GM20000 (cell line): ENCODE results near the gene CLTCL1.

Experiments used
- DNase-seq: peaks from one replicate; pipeline ENCODE4 v3.0.0; 2012; ENCODE audit warnings: low spot score
- CTCF ChIP-seq: IDR thresholded peaks from 2 replicates; pipeline ENCODE4 v1.5.1; 2012; ENCODE audit warnings: mild to moderate bottlenecking, control low read depth; ENCODE audit errors: extremely low read depth, missing control alignments

The CLTCL1 gene

GRCh38 chr22:19184276-19184997 lies 107.1 kb downstream of the CLTCL1 start:
- DNase-seq, result no peak

GRCh38 chr22:19183216-19183615 lies 108.3 kb downstream of the CLTCL1 start:
- no peak for TF ChIP-seq CTCF
- DNase-seq, result no peak

More at GRCh38 chr22:19184276-19184997, 107.1 kb downstream of the CLTCL1 start:
- TF ChIP-seq CTCF, result no peak

GRCh38 chr22:19182472-19183157 lies 108.9 kb downstream of the CLTCL1 start:
- TF ChIP-seq CTCF, result no peak
- DNase-seq, result no peak

GRCh38 chr22:19181786-19182471 lies 109.6 kb downstream of the CLTCL1 start:
- TF ChIP-seq CTCF, result no peak
- DNase-seq, result no peak

- no peak for TF ChIP-seq CTCF
- no peak for DNase-seq
Measured at GRCh38 chr22:19180740-19181410, 110.6 kb downstream of the CLTCL1 start.

- TF ChIP-seq CTCF, result no peak
- DNase-seq, result no peak
Measured at GRCh38 chr22:19180234-19180633, 111.3 kb downstream of the CLTCL1 start.
